KMS-11 (cell line): Measurements from ENCODE around the gene ZNF19.

Experiments
- H2AFZ ChIP-seq: fragments of 200-600 bp; sonication (generic); 2 replicates; pipeline ENCODE4 v1.6.1; 2016; ENCODE audit warnings: antibody characterized with exemption, mixed run types, low read depth
- H3K27ac ChIP-seq: fragments of 200-600 bp; sonication (generic); 2 replicates; pipeline ENCODE4 v1.6.1; 2016; ENCODE audit warnings: mild to moderate bottlenecking, mixed run types
- H3K27me3 ChIP-seq: fragments of 200-600 bp; sonication (generic); 2 replicates; pipeline ENCODE4 v1.6.1; 2017; ENCODE audit warnings: mild to moderate bottlenecking, low read depth, mixed run types, moderate library complexity; ENCODE audit not compliant: insufficient read depth
- H3K36me3 ChIP-seq: fragments of 200-600 bp; sonication (generic); 2 replicates; pipeline ENCODE4 v1.6.1; 2017; ENCODE audit warnings: mild to moderate bottlenecking, mixed run types; ENCODE audit not compliant: insufficient read depth
- H3K4me1 ChIP-seq: fragments of 200-600 bp; sonication (generic); 2 replicates; pipeline ENCODE4 v1.6.1; 2016; ENCODE audit warnings: mild to moderate bottlenecking, low read depth, mixed run types; ENCODE audit not compliant: poor library complexity, severe bottlenecking
- H3K4me2 ChIP-seq: fragments of 200-600 bp; sonication (generic); 2 replicates; pipeline ENCODE4 v1.7.0; 2016; ENCODE audit warnings: mild to moderate bottlenecking, mixed run types
- H3K4me3 ChIP-seq: fragments of 200-600 bp; sonication (generic); IDR thresholded peaks from 2 replicates; pipeline ENCODE4 v1.6.1; 2017; ENCODE audit warnings: low read depth, low read length, mixed read lengths; ENCODE audit not compliant: insufficient read depth
- H3K79me2 ChIP-seq: fragments of 200-600 bp; sonication (generic); 2 replicates; pipeline ENCODE4 v1.6.1; 2016; ENCODE audit warnings: low read depth, mixed run types; ENCODE audit not compliant: insufficient read depth
- H3K9ac ChIP-seq: fragments of 200-600 bp; sonication (generic); 2 replicates; pipeline ENCODE4 v1.6.1; 2016; ENCODE audit warnings: mild to moderate bottlenecking, mixed run types
- H4K20me1 ChIP-seq: fragments of 200-600 bp; sonication (generic); 2 replicates; pipeline ENCODE4 v1.6.1; 2016; ENCODE audit warnings: mild to moderate bottlenecking, mixed run types; ENCODE audit not compliant: insufficient read depth
- CTCF ChIP-seq: fragments of 200-600 bp; sonication (generic); conservative IDR thresholded peaks from 2 replicates; pipeline ENCODE4 v1.6.1; 2017; ENCODE audit warnings: low read depth, mild to moderate bottlenecking, antibody characterized with exemption, low read length, moderate library complexity, mixed read lengths

ZNF19 gene

GRCh38 chr16:71520550-71520949 is 31.4 kb upstream of the ZNF19 start:
- Histone ChIP-seq H4K20me1 (no peaks in the 10 kb centered on the region), H3K4me1 (no peaks in the 10 kb centered on the region), H3K36me3 (no peaks in the 10 kb centered on the region), H3K27me3 (no peaks in the 10 kb centered on the region), H3K4me3 (no peak overlapping the region), H3K9ac (no peak overlapping the region), H3K27ac (no peak overlapping the region), H3K79me2 (no peaks in the 10 kb centered on the region), H3K4me2 (no peak overlapping the region), H2AFZ (no peak overlapping the region)
- no peak for TF ChIP-seq CTCF

- Histone ChIP-seq H3K36me3 (no peaks in the 10 kb centered on the region), H3K79me2 (no peaks in the 10 kb centered on the region), H3K4me2 (no peak overlapping the region), H2AFZ (no peak overlapping the region), H3K4me3 (no peak overlapping the region), H3K4me1 (no peaks in the 10 kb centered on the region), H3K9ac (no peak overlapping the region), H4K20me1 (no peaks in the 10 kb centered on the region), H3K27me3 (no peaks in the 10 kb centered on the region), H3K27ac (no peak overlapping the region)
- TF ChIP-seq CTCF, result no peak
Measured at GRCh38 chr16:71515026-71515425, 25.9 kb upstream of the ZNF19 start.

- Histone ChIP-seq H4K20me1 (no peaks in the 10 kb centered on the region), H3K79me2 (no peaks in the 10 kb centered on the region), H3K9ac (no peak overlapping the region), H3K27ac (no peak overlapping the region), H3K36me3 (no peaks in the 10 kb centered on the region), H3K4me2 (no peak overlapping the region), H3K4me3 (no peak overlapping the region), H3K27me3 (no peaks in the 10 kb centered on the region), H2AFZ (no peak overlapping the region), H3K4me1 (no peaks in the 10 kb centered on the region)
- no peak for TF ChIP-seq CTCF
Measured at GRCh38 chr16:71514476-71514875, 25.4 kb upstream of the ZNF19 start.

- Histone ChIP-seq H3K27ac (no peak overlapping the region), H3K27me3 (no peaks in the 10 kb centered on the region), H3K9ac (no peak overlapping the region), H3K4me2 (no peak overlapping the region), H4K20me1 (no peaks in the 10 kb centered on the region), H3K4me1 (no peaks in the 10 kb centered on the region), H3K36me3 (no peaks in the 10 kb centered on the region), H2AFZ (no peak overlapping the region), H3K4me3 (no peak overlapping the region), H3K79me2 (no peaks in the 10 kb centered on the region)
- no peak for TF ChIP-seq CTCF
Measured at GRCh38 chr16:71513302-71513701, 24.2 kb upstream of the ZNF19 start.

- no peak overlapping the region for H3K4me2 ChIP-seq
- no peak for TF ChIP-seq CTCF
- H3K79me2 ChIP-seq, result no peaks in the 10 kb centered on the region
- H3K9ac ChIP-seq, result no peak overlapping the region
- H2AFZ ChIP-seq, result no peak overlapping the region
- no peaks in the 10 kb centered on the region for H3K36me3 ChIP-seq
- no peak overlapping the region for H3K4me3 ChIP-seq
- H4K20me1 ChIP-seq, result no peaks in the 10 kb centered on the region
- H3K27ac ChIP-seq, result no peak overlapping the region
- H3K27me3 ChIP-seq, result no peaks in the 10 kb centered on the region
- H3K4me1 ChIP-seq, result no peaks in the 10 kb centered on the region
Measured at GRCh38 chr16:71507061-71507460, 17.9 kb upstream of the ZNF19 start.
